Panc1 (cell line): ENCODE measurements around the gene GNL1. TPM values are rescaled to one million over a fixed set of nuclear protein-coding genes. Genes with fewer than 3 reads are reported as not detected.

Experiments
- ATAC-seq: fragments of 200-7000 bp; cut with Tn5 transposase; 2 replicates; pipeline ENCODE4 v1.9.1; 2020; ENCODE audit warnings: mild to moderate bottlenecking, moderate library complexity
- BruUV-seq: library from RNA; stranded (reverse); fragments of 400-500 nt; replicated peaks from 2 replicates; lab custom pipeline; 2021; lab: Mats Ljungman, UMichigan
- CTCF ChIA-PET: fragments of 300-600 bp; sonication (Branson Sonifier 250); formaldehyde crosslinking; loops from one replicate; lab custom pipeline; 2022; ENCODE audit warnings: antibody characterized with exemption; lab: Charles Lee
- POLR2A ChIA-PET: fragments of 300-600 bp; sonication (Branson Sonifier 250); formaldehyde crosslinking; loops from one replicate; lab custom pipeline; 2022; ENCODE audit warnings: antibody characterized with exemption; lab: Charles Lee
- DNase-seq: peaks from one replicate; pipeline ENCODE4 v3.0.0-alpha.2; 2010; ENCODE audit warnings: low read depth, low spot score
- H3K27ac ChIP-seq: 2 replicates; pipeline ENCODE4 v1.5.1; 2011; ENCODE audit warnings: mild to moderate bottlenecking, low read length, inconsistent platforms
- H3K27me3 ChIP-seq: fragments of 200-500 bp; sonication (Bioruptor generic); 2 replicates; pipeline ENCODE4 v1.6.0; 2014; ENCODE audit warnings: low read length, inconsistent platforms; ENCODE audit not compliant: control insufficient read depth, insufficient read depth
- H3K36me3 ChIP-seq: fragments of 200-500 bp; sonication (Bioruptor generic); 2 replicates; pipeline ENCODE4 v1.5.1; 2014; ENCODE audit warnings: inconsistent platforms, mild to moderate bottlenecking, low read length, moderate library complexity; ENCODE audit not compliant: control insufficient read depth, insufficient read depth
- H3K4me1 ChIP-seq: 2 replicates; pipeline ENCODE4 v1.5.1; 2011; ENCODE audit warnings: inconsistent platforms, mild to moderate bottlenecking, low read length, moderate library complexity; ENCODE audit not compliant: control insufficient read depth, insufficient read depth
- H3K4me3 ChIP-seq, 2 experiments: 2 replicates each; pipeline ENCODE4 v1.5.1; 2011 to 2012; ENCODE audit warnings: low read depth in 2 of 2, low read length in 2 of 2, mild to moderate bottlenecking in 2 of 2, inconsistent platforms in 1 of 2, moderate library complexity in 1 of 2
- H3K9me3 ChIP-seq: fragments of 200-500 bp; sonication (Bioruptor generic); 2 replicates; pipeline ENCODE4 v1.5.1; 2014; ENCODE audit warnings: low read depth, mild to moderate bottlenecking, inconsistent platforms, low read length, moderate library complexity; ENCODE audit not compliant: control insufficient read depth, insufficient read depth
- CTCF ChIP-seq: fragments of 450-650 bp; IDR thresholded peaks from 2 replicates; pipeline ENCODE4 v1.5.1; 2017; ENCODE audit warnings: mild to moderate bottlenecking
- POLR2AphosphoS5 ChIP-seq: IDR thresholded peaks from 2 replicates; pipeline ENCODE4 v1.6.1; 2012; ENCODE audit warnings: mild to moderate bottlenecking, low read depth, low read length, moderate library complexity
- REST ChIP-seq, 2 experiments: IDR thresholded peaks; 2 replicates each; pipeline ENCODE4 v1.6.1; 2011 to 2012; ENCODE audit warnings: low read depth in 2 of 2, control low read depth in 1 of 2, low read length in 1 of 2, mild to moderate bottlenecking in 1 of 2, moderate library complexity in 1 of 2; ENCODE audit not compliant: insufficient read depth in 1 of 2
- SIN3A ChIP-seq: IDR thresholded peaks from 2 replicates; pipeline ENCODE4 v1.6.1; 2012; ENCODE audit warnings: low read depth, mild to moderate bottlenecking, low read length, moderate library complexity, borderline replicate concordance; ENCODE audit not compliant: insufficient read depth
- TCF7L2 ChIP-seq: IDR thresholded peaks from 2 replicates; pipeline ENCODE4 v1.6.1; 2011; ENCODE audit warnings: mild to moderate bottlenecking, low read depth, low read length, inconsistent platforms
- in situ Hi-C: cut with HindIII; loops from 2 replicates; pipeline ENCODE4 v1.10.0; 2016; ENCODE audit warnings: low sequenced_read_pairs, low pct_unique_long_range_greater_than_20kb
- intact Hi-C: fragments of 100-400 bp; cut with micrococcal nuclease; formaldehyde crosslinking; loops from one replicate; pipeline ENCODE4 v1.10.0; 2022; ENCODE audit not compliant: unreplicated experiment
- total RNA-seq: library from RNA; stranded (reverse); gene quantifications from one replicate; pipeline ENCODE4 v1.2.1, GENCODE V29; 2021; ENCODE audit not compliant: unreplicated experiment

GNL1 gene
- total RNA-seq, 1 experiment from 2014 or later, result 90.6 TPM

GRCh38 chr6:30513451-30513850 is 42.8 kb downstream of the GNL1 start:
- CTCF ChIA-PET, result no interaction called here
- Histone ChIP-seq H3K36me3 (no peaks in the 10 kb centered on the region), H3K9me3 (no peaks in the 10 kb centered on the region), H3K4me3 (no peak overlapping the region), H3K27ac (no peak overlapping the region), H3K4me1 (no peaks in the 10 kb centered on the region), H3K27me3 (no peaks in the 10 kb centered on the region)
- TF ChIP-seq REST (IDR thresholded peaks at IDR 0.05; ENCODE audit: insufficient read depth in 1 of 2, low read depth in 2 of 2, low read length in 1 of 2), result no peak
- TF ChIP-seq POLR2AphosphoS5, result no peak
- no peak for TF ChIP-seq TCF7L2
- no peak for TF ChIP-seq CTCF
- no peak for TF ChIP-seq SIN3A
- no TSS peak for BruUV-seq
- POLR2A ChIA-PET, result interaction anchor here (0.6 kb wide), 2 partner anchors 101 to 270 kb away, joined by 6 to 13 read pairs; no protein-coding TSS in a partner anchor
- intact Hi-C loops (no loop called here), in situ Hi-C loops (no loop called here)
- ATAC-seq (no peak), DNase-seq (no peak)

GRCh38 chr6:30511169-30511546 is 45.1 kb downstream of the GNL1 start:
- intact Hi-C loops (no loop called here), in situ Hi-C loops (no loop called here)
- TF ChIP-seq CTCF (no peak), TCF7L2 (no peak), SIN3A (no peak), POLR2AphosphoS5 (no peak), REST (IDR thresholded peaks at IDR 0.05; ENCODE audit: insufficient read depth in 1 of 2, low read depth in 2 of 2, low read length in 1 of 2) (no peak)
- Histone ChIP-seq H3K27ac (no peak overlapping the region), H3K4me3 (no peak overlapping the region), H3K4me1 (no peaks in the 10 kb centered on the region), H3K36me3 (no peaks in the 10 kb centered on the region), H3K9me3 (no peaks in the 10 kb centered on the region), H3K27me3 (no peaks in the 10 kb centered on the region)
- ChIA-PET POLR2A (no interaction called here), CTCF (no interaction called here)
- ATAC-seq (no peak), DNase-seq (no peak)
- BruUV-seq, result no TSS peak
